ENCODE data around the gene MAX. TPM values are rescaled to one million over a fixed set of nuclear protein-coding genes. Genes with fewer than 3 reads are reported as not detected.

MAX gene
- total and polyA plus RNA-seq, 2 of the 4 experiments (the other 2 are of a cell fraction): 45.2 to 51.8 TPM

- Histone ChIP-seq H4K20me1 (ENCODE audit: insufficient read depth, low read length) (peaks cover 11% of the 10 kb centered on the region; the same call in 1 of the 2 replicates), H2BK5ac (ENCODE audit: low read depth, low read length, poor library complexity, severe bottlenecking) (no peak overlapping the region), H2BK120ac (ENCODE audit: low read depth, low read length) (no peak overlapping the region), H2BK20ac (ENCODE audit: low read depth, low read length) (no peak overlapping the region), H3K27ac (ENCODE audit: insufficient read depth, low read length) (no peak overlapping the region), H3K23ac (ENCODE audit: low read depth, low read length) (no peak overlapping the region), H3K4ac (ENCODE audit: low read depth, low read length) (no peak overlapping the region), H3K9me3 (ENCODE audit: control insufficient read depth, insufficient read depth, low read length) (no peaks in the 10 kb centered on the region), H3K9me1 (ENCODE audit: insufficient read depth, low read length) (peaks cover 14% of the 10 kb centered on the region), H2AK5ac (ENCODE audit: low read depth, low read length) (no peak overlapping the region), H4K91ac (ENCODE audit: insufficient read depth, low read depth, low read length) (no peak overlapping the region), H4K8ac (ENCODE audit: low read depth in 2 of 2, low read length in 2 of 2) (no peak overlapping the region), H2BK15ac (ENCODE audit: low read depth, low read length) (no peak overlapping the region), H2AK9ac (replicated peaks; ENCODE audit: low read depth, low read length, poor library complexity) (no peak overlapping the region), H3K9ac (ENCODE audit: low read depth, low read length) (no peak overlapping the region), H4K5ac (ENCODE audit: low read depth, low read length) (no peak overlapping the region), H3K14ac (replicated peaks; ENCODE audit: low read depth, low read length) (no peak overlapping the region), H3K18ac (ENCODE audit: low read depth, low read length) (no peak overlapping the region), H3K27me3 (ENCODE audit: control insufficient read depth, insufficient read depth, low read length) (no peaks in the 10 kb centered on the region), H3K56ac (ENCODE audit: extremely low read depth, insufficient read depth, low read length) (no peak overlapping the region; the same call in 1 of the 2 replicates), H3K4me1 (ENCODE audit: control insufficient read depth, insufficient read depth, low read length) (no peaks in the 10 kb centered on the region), H3K79me1 (ENCODE audit: low read depth in 1 of 2, low read length in 2 of 2) (peaks cover 19 to 70% of the 10 kb centered on the region in 2 experiments), H3K4me3 (ENCODE audit: insufficient read depth, low read depth, low read length) (no peak overlapping the region), H2AFZ (replicated peaks; ENCODE audit: low read length, poor library complexity) (no peak overlapping the region), H3K36me3 (ENCODE audit: control insufficient read depth, insufficient read depth, low read length) (peaks cover 53% of the 10 kb centered on the region), H3K4me2 (ENCODE audit: low read depth, low read length) (no peak overlapping the region)
- POLR2A ChIA-PET (ENCODE audit: unreplicated experiment): no interaction called here
- no peak for DNase-seq
- intact Hi-C loops (cut with micrococcal nuclease): no loop called here
- TF ChIP-seq SMC3 (IDR thresholded peaks at IDR 0.05; ENCODE audit: low read depth, low read length): no peak
- no peak for TF ChIP-seq CEBPB (IDR thresholded peaks at IDR 0.05; ENCODE audit: low read depth, low read length)
- TF ChIP-seq USF2 (IDR thresholded peaks at IDR 0.05; ENCODE audit: low read depth, low read length): no peak
- no peak for TF ChIP-seq MXI1 (IDR thresholded peaks at IDR 0.05; ENCODE audit: borderline replicate concordance, low read depth, low read length)
- TF ChIP-seq RAD21 (IDR thresholded peaks at IDR 0.05; ENCODE audit: low read length): no peak
- no peak for TF ChIP-seq RFX5 (IDR thresholded peaks at IDR 0.05; ENCODE audit: low read depth, low read length)
- ATAC-seq (ENCODE audit: low read depth): no peak
- in situ Hi-C loops (cut with MboI; ENCODE audit: low sequenced_read_pairs): no loop called here
- CTCF ChIA-PET: no interaction called here
- BruUV-seq (replicated peaks): no TSS peak
- dilution Hi-C loops (cut with HindIII; ENCODE audit: low sequenced_read_pairs, unreplicated experiment): no loop called here
- WGBS, 2 experiments (ENCODE audit: extremely low coverage in 2 of 2, insufficient read length in 1 of 2): no CpG with 5 or more reads among the region's 2 CpGs
These were observed 25.0 kb downstream of the MAX start for GRCh38 chr14:65077318-65077717.

Measured in IMR-90 (cell line).